ENCODE measurements around the gene MTMR12. TPM values are rescaled to one million over a fixed set of nuclear protein-coding genes. Genes with fewer than 3 reads are reported as not detected.
A peak's percentile ranks its signal among the peaks of the same experiment; 100 is the strongest.

Gene MTMR12
- total and polyA plus RNA-seq, 2 experiments from 2014 or later = 18.3 to 51.6 TPM

- TF ChIP-seq ZNF462 (CRISPR knock-in tag; IDR thresholded peaks at IDR 0.05) = no peak
Observed at GRCh38 chr5:32197032-32197431, 115.7 kb downstream of the MTMR12 start (continued).

- Histone ChIP-seq H4K20me1 (replicated peaks; ENCODE audit: insufficient read depth) (no peaks in the 10 kb centered on the region), H3K4me3 (no peak overlapping the region), H3F3A (replicated peaks; ENCODE audit: low read depth) (no peaks in the 10 kb centered on the region), H3K79me2 (replicated peaks; ENCODE audit: insufficient read depth) (no peaks in the 10 kb centered on the region), H3K9me2 (ENCODE audit: insufficient read depth) (no peaks in the 10 kb centered on the region), H3K27ac (ENCODE audit: low read depth) (no peak overlapping the region), H3K27me3 (ENCODE audit: insufficient read depth) (no peaks in the 10 kb centered on the region), H3K4me2 (no peak overlapping the region), H2AFZ (peak overlapping the region; percentile 16; the same call in 1 of the 2 replicates), H3K36me3 (ENCODE audit: insufficient read depth) (no peaks in the 10 kb centered on the region), H3K4me1 (ENCODE audit: insufficient read depth) (no peaks in the 10 kb centered on the region)
- Mint-ChIP-seq H3K9me3 (no peaks in the 10 kb centered on the region; the same call in 2 of the 3 replicates), H3K27me3 (ENCODE audit: insufficient read depth, low read depth, poor library complexity) (peaks cover 2% of the 10 kb centered on the region), H3K36me3 (ENCODE audit: low read depth) (no peaks in the 10 kb centered on the region), H3K27ac (no peak overlapping the region), H3K4me3 (no peak overlapping the region), H3K4me1 (no peaks in the 10 kb centered on the region; the same call in 2 of the 3 replicates)
- DNase-seq (ENCODE audit: low spot score) (no peak), ATAC-seq (no peak)
- TF ChIP-seq ZNF462 (CRISPR knock-in tag; IDR thresholded peaks at IDR 0.05) = no peak
- TF ChIP-seq EZH2 (IDR thresholded peaks at IDR 0.05; ENCODE audit: low read depth, unreplicated experiment) = no peak
- no peak for TF ChIP-seq CREB1 (CRISPR knock-in tag; IDR thresholded peaks at IDR 0.05; ENCODE audit: low read depth)
- no peak for TF ChIP-seq EZH2phosphoT487 (IDR thresholded peaks at IDR 0.05; ENCODE audit: unreplicated experiment)
- TF ChIP-seq CTCF (conservative IDR thresholded peaks at IDR 0.05; ENCODE audit: low read depth in 2 of 2) = no peak
- TF ChIP-seq JUNB (IDR thresholded peaks at IDR 0.05; ENCODE audit: unreplicated experiment) = no peak
Observed at GRCh38 chr5:32195265-32195664, 117.5 kb downstream of the MTMR12 start.

Data from GM23338 (cell line).